CD4-positive, alpha-beta T cell (primary cell): ENCODE measurements around the gene GRM8. TPM values are rescaled to one million over a fixed set of nuclear protein-coding genes. Genes with fewer than 3 reads are reported as not detected.

Experiments used
- ATAC-seq: fragments of 200-7000 bp; cut with Tn5 transposase; one replicate; pipeline ENCODE4 v1.10.0; 2022; ENCODE audit warnings: mild to moderate bottlenecking; ENCODE audit not compliant: poor library complexity
- CTCF ChIA-PET: fragments of 350-600 bp; sonication (Branson Sonifier 250); formaldehyde crosslinking; loops from one replicate; lab custom pipeline; 2021; ENCODE audit warnings: antibody characterized with exemption, inconsistent platforms; lab: Charles Lee
- POLR2A ChIA-PET: fragments of 350-600 bp; sonication (Branson Sonifier 250); formaldehyde crosslinking; loops from one replicate; lab custom pipeline; 2021; ENCODE audit warnings: antibody characterized with exemption, inconsistent platforms; lab: Charles Lee
- DNase-seq, 14 experiments: peaks; one replicate each; pipeline ENCODE4 v3.0.0-alpha.2; 2013 to 2020; ENCODE audit warnings: mixed read lengths in 2 of 14
- H3K27ac ChIP-seq, 2 donors: one replicate each; pipeline versions ENCODE4 v1.5.1 to v1.7.0; 2013; ENCODE audit warnings: low read length in 2 of 2, low read depth in 1 of 2, mild to moderate bottlenecking in 1 of 2
- H3K27me3 ChIP-seq, 2 experiments: 1 replicate in 1 of 2; 2 replicates in 1 of 2; pipeline versions ENCODE4 v1.6.1 to v1.7.0; 2013; ENCODE audit warnings: low read length in 2 of 2, control low read depth in 1 of 2, mild to moderate bottlenecking in 1 of 2, moderate library complexity in 1 of 2; ENCODE audit not compliant: insufficient read depth in 2 of 2, control insufficient read depth in 1 of 2
- H3K36me3 ChIP-seq: one replicate; pipeline ENCODE4 v1.6.1; 2013; ENCODE audit warnings: low read length, control low read depth; ENCODE audit not compliant: insufficient read depth
- H3K4me1 ChIP-seq: one replicate; pipeline ENCODE4 v1.6.1; 2013; ENCODE audit warnings: low read length, control low read depth; ENCODE audit not compliant: insufficient read depth
- H3K4me3 ChIP-seq: one replicate; pipeline ENCODE4 v1.5.1; 2013; ENCODE audit warnings: mild to moderate bottlenecking, low read length, moderate library complexity
- H3K9me3 ChIP-seq, 2 experiments: 1 replicate in 1 of 2; 2 replicates in 1 of 2; pipeline versions ENCODE4 v1.6.1 to v1.7.0; 2013; ENCODE audit warnings: low read length in 2 of 2, mild to moderate bottlenecking in 2 of 2, control low read depth in 1 of 2, moderate library complexity in 1 of 2; ENCODE audit not compliant: control insufficient read depth in 1 of 2, insufficient read depth in 1 of 2
- H3K27ac Mint-ChIP-seq: one replicate; pipeline ENCODE4 v1.8.0; 2020; ENCODE audit warnings: mixed read lengths
- H3K27me3 Mint-ChIP-seq: one replicate; pipeline ENCODE4 v1.8.0; 2021; ENCODE audit warnings: mixed read lengths
- H3K36me3 Mint-ChIP-seq: one replicate; pipeline ENCODE4 v1.8.0; 2021; ENCODE audit warnings: low read depth, mixed read lengths
- H3K4me1 Mint-ChIP-seq: one replicate; pipeline ENCODE4 v1.8.0; 2021; ENCODE audit warnings: low read depth, mixed read lengths
- H3K4me3 Mint-ChIP-seq: one replicate; pipeline ENCODE4 v1.8.0; 2020; ENCODE audit warnings: mild to moderate bottlenecking, mixed read lengths
- H3K9me3 Mint-ChIP-seq: one replicate; pipeline ENCODE4 v1.8.0; 2020; ENCODE audit warnings: mixed read lengths
- CTCF ChIP-seq: fragments of 200-600 bp; IDR thresholded peaks from one replicate; pipeline ENCODE4 v1.8.0; 2022; ENCODE audit warnings: antibody characterized with exemption, mild to moderate bottlenecking
- intact Hi-C, 2 experiments: fragments of 100-400 bp; cut with DNase I in 1 of 2; cut with micrococcal nuclease in 1 of 2; formaldehyde crosslinking; loops; one replicate each; pipeline versions ENCODE4 v1.15.1 to v1.9.0; 2023 to 2025; cut with DNase I, micrococcal nuclease
- total RNA-seq, 174 experiments: library from RNA in 2 of 174; stranded (reverse) in 2 of 174; gene quantifications; one replicate each; pipeline ENCODE4 v1.2.3 and lab custom pipeline; 2021 to 2026

GRM8 gene
- total RNA-seq, 2 experiments from 2014 or later, result not detected

GRCh38 chr7:127250312-127251035, 2.3 kb downstream of the GRM8 start:
- H3K9me3 Mint-ChIP-seq, result no peaks in the 10 kb centered on the region
- ATAC-seq (no peak), DNase-seq (peak in 1 of 14 experiments; percentile 11)
- Histone ChIP-seq H3K27me3 (peaks cover 45 to 73% of the 10 kb centered on the region in 2 experiments), H3K36me3 (no peaks in the 10 kb centered on the region), H3K4me3 (no peak overlapping the region), H3K27ac (no peak overlapping the region), H3K4me1 (peaks cover 33% of the 10 kb centered on the region), H3K9me3 (peaks cover 0 to 4% of the 10 kb centered on the region in 2 experiments)
- ChIA-PET CTCF (no interaction called here), POLR2A (interaction anchor here (1.3 kb wide), 1 partner anchor 72 kb away, joined by 3 read pairs; no protein-coding TSS in a partner anchor)
- intact Hi-C loops, result no loop called here
- peaks cover 27% of the 10 kb centered on the region for H3K4me1 Mint-ChIP-seq
- peaks cover 83% of the 10 kb centered on the region for H3K27me3 Mint-ChIP-seq
- H3K4me3 Mint-ChIP-seq, result peak overlapping the region; percentile 69
- H3K36me3 Mint-ChIP-seq, result no peaks in the 10 kb centered on the region
- no peak for TF ChIP-seq CTCF
- H3K27ac Mint-ChIP-seq, result no peak overlapping the region

GRCh38 chr7:127245607-127246006, 7.1 kb downstream of the GRM8 start:
- CTCF ChIA-PET, result interaction anchor here (1.6 kb wide), 1 partner anchor 9 kb away, joined by 8 read pairs; no protein-coding TSS in a partner anchor
- H3K4me3 Mint-ChIP-seq, result no peak overlapping the region
- POLR2A ChIA-PET, result no interaction called here
- H3K4me1 Mint-ChIP-seq, result peaks cover 4% of the 10 kb centered on the region
- Histone ChIP-seq H3K4me3 (no peak overlapping the region), H3K36me3 (no peaks in the 10 kb centered on the region), H3K27ac (no peak overlapping the region), H3K27me3 (peaks cover 9 to 42% of the 10 kb centered on the region in 2 experiments), H3K4me1 (peaks cover under 1% of the 10 kb centered on the region), H3K9me3 (no peaks in the 10 kb centered on the region)
- no peak for DNase-seq
- TF ChIP-seq CTCF, result no peak
- H3K27ac Mint-ChIP-seq, result no peak overlapping the region
- intact Hi-C loops, result no loop called here
- H3K27me3 Mint-ChIP-seq, result peaks cover 88% of the 10 kb centered on the region
- no peak for ATAC-seq
- no peaks in the 10 kb centered on the region for H3K36me3 Mint-ChIP-seq
- no peaks in the 10 kb centered on the region for H3K9me3 Mint-ChIP-seq

- Mint-ChIP-seq H3K27me3 (peaks cover 88% of the 10 kb centered on the region), H3K27ac (no peak overlapping the region), H3K4me3 (no peak overlapping the region), H3K9me3 (no peaks in the 10 kb centered on the region), H3K4me1 (no peaks in the 10 kb centered on the region), H3K36me3 (no peaks in the 10 kb centered on the region)
- TF ChIP-seq CTCF, result no peak
- H3K27ac ChIP-seq, result no peak overlapping the region
- ChIA-PET CTCF (interaction anchor here (1.6 kb wide), 1 partner anchor 9 kb away, joined by 8 read pairs; no protein-coding TSS in a partner anchor), POLR2A (no interaction called here)
- no peak for ATAC-seq
- H3K9me3 ChIP-seq, result no peaks in the 10 kb centered on the region
- intact Hi-C loops, result no loop called here
- no peak for DNase-seq
- peaks cover 9 to 40% of the 10 kb centered on the region in 2 experiments for H3K27me3 ChIP-seq
- no peaks in the 10 kb centered on the region for H3K36me3 ChIP-seq
- no peaks in the 10 kb centered on the region for H3K4me1 ChIP-seq
- no peak overlapping the region for H3K4me3 ChIP-seq
Observed at GRCh38 chr7:127245002-127245401, 7.7 kb downstream of the GRM8 start.
